Ovary (tissue), 9 donors: ENCODE results near the gene CERS6. TPM values are rescaled to one million over a fixed set of nuclear protein-coding genes. Genes with fewer than 3 reads are reported as not detected.

Experiments used
- DNase-seq, 5 donors: peaks; one replicate each; pipeline ENCODE4 v3.0.0-alpha.2; 2019 to 2020
- H3K27ac ChIP-seq, 2 donors: fragments of 200-600 bp; one replicate each; pipeline versions ENCODE4 v1.5.1 to v1.8.0; 2019 to 2022
- H3K27me3 ChIP-seq: fragments of 200-600 bp; one replicate; pipeline ENCODE4 v1.8.0; 2022
- H3K36me3 ChIP-seq: fragments of 200-600 bp; sonication (generic); one replicate; pipeline ENCODE4 v1.5.1; 2019
- H3K4me1 ChIP-seq: one replicate; pipeline ENCODE4 v1.8.1; 2013; ENCODE audit warnings: mild to moderate bottlenecking, moderate library complexity; ENCODE audit not compliant: insufficient read depth
- H3K4me3 ChIP-seq: fragments of 200-600 bp; sonication (generic); one replicate; pipeline ENCODE4 v1.5.1; 2017
- H3K9me3 ChIP-seq, 2 donors: fragments of 200-600 bp in 1 of 2; sonication (generic) in 1 of 2; one replicate each; pipeline versions ENCODE4 v1.5.1 to v1.8.1; 2013 to 2019; ENCODE audit warnings: mild to moderate bottlenecking in 1 of 2, moderate library complexity in 1 of 2
- CTCF ChIP-seq, 3 donors: fragments of 450-650 bp in 2 of 3; fragments of 200-600 bp in 1 of 3; IDR thresholded peaks; one replicate each; pipeline versions ENCODE4 v1.5.1 to v1.8.0; 2016 to 2022; ENCODE audit warnings: antibody characterized with exemption in 3 of 3, mild to moderate bottlenecking in 1 of 3
- EP300 ChIP-seq: sonication (generic); formaldehyde crosslinking; IDR thresholded peaks from one replicate; pipeline ENCODE4 v1.6.1; 2017; ENCODE audit warnings: antibody characterized with exemption
- POLR2A ChIP-seq: fragments of 450-650 bp; IDR thresholded peaks from one replicate; pipeline ENCODE4 v1.6.1; 2017; ENCODE audit warnings: antibody characterized with exemption, mild to moderate bottlenecking, moderate library complexity
- WGBS, 3 donors: extraction: QIAGEN DNeasy Blood & Tissue Kit in 1 of 3; methylation state at CpG; one replicate each; pipeline versions ENCODE4 v1.1.5 to v1.1.7; 2013 to 2017; 5-methylcytosine and 5-hydroxymethylcytosine counted together
- intact Hi-C, 4 donors: fragments of 100-400 bp; cut with DNase I; formaldehyde crosslinking; loops; one replicate each; pipeline versions ENCODE4 v1.11.0 to v1.15.1; 2022 to 2023
- polyA plus RNA-seq, 2 donors: library from polyadenylated mRNA; stranded (reverse); fragments of 200-250 nt in 1 of 2; fragments of 350-450 nt in 1 of 2; fragmentation: Illumina TruSeq in 1 of 2; extraction: RNeasy Lipid Tissue Mini Kit (QIAGEN cat#74804) in 1 of 2; gene quantifications; one replicate each; pipeline ENCODE4 v1.2.3, GENCODE V29; 2013 to 2014
- total RNA-seq, 7 donors: library from RNA; depleted of rRNA in 2 of 7; stranded (reverse); fragments of >200 nt in 2 of 7; fragmentation: NEBNext Ultra II Directional in 3 of 7; extraction: Animal tissue kit (Norgen Biotek cat#: 25700) in 3 of 7; gene quantifications; one replicate each; pipeline versions ENCODE4 v1.1.0 to v1.2.4, GENCODE V29; 2016 to 2023
- donor health status: DM: no; HTN: no; CAD: no; lungs with moderate emphysema.
- donor health status: DM: no; HTN: no; CAD: no.
- donor health status: Bipolar disorder and iron deficiency.
- donor health status: DM: yes; HTN: yes; CAD: no.
- donor health status: DM: no; HTN: no; CAD: no.
- donor health status: DM: yes; HTN: yes; CAD: no.

CERS6 gene
- total and polyA plus RNA-seq, 9 donors = 11.5 to 30.8 (median 24.9) TPM

GRCh38 chr2:168602846-168603401 lies 146.9 kb downstream of the CERS6 start:
- Histone ChIP-seq H3K36me3 (no peaks in the 10 kb centered on the region), H3K27me3 (no peaks in the 10 kb centered on the region), H3K27ac (no peak overlapping the region), H3K4me3 (no peak overlapping the region), H3K9me3 (peaks cover 0 to 7% of the 10 kb centered on the region in 2 donors), H3K4me1 (no peaks in the 10 kb centered on the region)
- no peak for DNase-seq
- intact Hi-C loops = no loop called here
- TF ChIP-seq CTCF (IDR thresholded peaks at IDR 0.05) = no peak
- no peak for TF ChIP-seq POLR2A
- no peak for TF ChIP-seq EP300

- 89 to 93% (median 91%) methylated on average over 4 of the region's 4 CpGs for WGBS, 3 donors
- no peak overlapping the region for H3K4me3 ChIP-seq
- no peaks in the 10 kb centered on the region for H3K27me3 ChIP-seq
- H3K4me1 ChIP-seq = no peaks in the 10 kb centered on the region
- H3K36me3 ChIP-seq = no peaks in the 10 kb centered on the region
- no peak for DNase-seq
- no peak overlapping the region for H3K27ac ChIP-seq
- intact Hi-C loops = no loop called here
- no peak for TF ChIP-seq EP300
- no peak for TF ChIP-seq POLR2A
- TF ChIP-seq CTCF (IDR thresholded peaks at IDR 0.05) = no peak
- H3K9me3 ChIP-seq = peaks cover 0 to 7% of the 10 kb centered on the region in 2 donors
Observed at GRCh38 chr2:168603439-168603961, 147.4 kb downstream of the CERS6 start.

GRCh38 chr2:168604252-168604651 lies 148.2 kb downstream of the CERS6 start:
- Histone ChIP-seq H3K9me3 (peaks cover 0 to 7% of the 10 kb centered on the region in 2 donors), H3K27me3 (no peaks in the 10 kb centered on the region), H3K27ac (no peak overlapping the region), H3K4me3 (no peak overlapping the region), H3K4me1 (no peaks in the 10 kb centered on the region), H3K36me3 (no peaks in the 10 kb centered on the region)
- TF ChIP-seq EP300 (no peak), POLR2A (no peak), CTCF (IDR thresholded peaks at IDR 0.05) (no peak)
- WGBS, 3 donors = 76 to 92% (median 89%) methylated on average over 2 of the region's 2 CpGs
- intact Hi-C loops = no loop called here
- DNase-seq = no peak

DNA sequence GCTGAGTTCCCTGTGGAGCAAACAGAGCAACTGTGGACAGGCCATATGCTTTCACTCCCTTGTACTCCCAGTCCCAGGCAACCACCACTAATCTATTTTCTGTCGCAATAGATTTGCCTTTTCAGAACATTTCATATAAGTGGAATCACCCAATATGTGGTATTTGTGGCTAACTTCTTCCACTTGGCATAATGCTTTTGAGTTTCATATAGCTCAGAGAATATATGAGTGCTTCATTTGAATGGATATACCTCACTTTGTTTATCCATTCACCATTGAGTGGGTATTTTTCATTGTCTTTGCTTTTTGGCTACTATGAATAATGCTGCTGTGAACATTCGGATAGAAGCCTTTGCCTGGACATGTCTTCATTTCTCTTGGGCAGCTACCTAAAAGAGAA lies 151.9 kb downstream of the CERS6 start:
- intact Hi-C loops = no loop called here
- Histone ChIP-seq H3K36me3 (no peaks in the 10 kb centered on the region), H3K27ac (no peak overlapping the region), H3K4me3 (no peak overlapping the region), H3K27me3 (no peaks in the 10 kb centered on the region), H3K9me3 (peaks cover 0 to 7% of the 10 kb centered on the region in 2 donors), H3K4me1 (peaks cover 1% of the 10 kb centered on the region)
- TF ChIP-seq POLR2A (no peak), CTCF (IDR thresholded peaks at IDR 0.05) (no peak), EP300 (no peak)
- 95 to 97% (median 97%) methylated on average over 2 of the region's 2 CpGs for WGBS, 3 donors
- DNase-seq = no peak
